ENCODE data around the gene ZNF37A.
"Not testable (repeated sequence)": the region's sequence is repeated elsewhere in the genome, so short reads cannot be mapped to it uniquely, and the experiment has no call there.

ZNF37A gene

GRCh38 chr10:38094158-38094926 lies at the start of gene ZNF37A:
Gene ZNF37A (plus strand): TSS chr10:38094337. CDS start chr10:38096618, 2,281 bp downstream.
- Mint-ChIP-seq H3K4me1 (peaks cover 18% of the 10 kb centered on the region), H3K27me3 (no peaks in the 10 kb centered on the region), H3K27ac (peak within 1 kb of the TSS; percentile 87), H3K4me3 (peak within 1 kb of the TSS; percentile 93), H3K36me3 (peaks cover 38% of the 10 kb centered on the region), H3K9me3 (peaks cover 3% of the 10 kb centered on the region)
- ATAC-seq: peak; percentile 98

- no peaks in the 10 kb centered on the region for H3K27me3 Mint-ChIP-seq
- peaks cover 16% of the 10 kb centered on the region for H3K4me1 Mint-ChIP-seq
- H3K27ac Mint-ChIP-seq: no peak overlapping the region
- no peak for ATAC-seq
- peaks cover 9% of the 10 kb centered on the region for H3K9me3 Mint-ChIP-seq
- H3K4me3 Mint-ChIP-seq: no peak overlapping the region
- H3K36me3 Mint-ChIP-seq: peaks cover 80% of the 10 kb centered on the region
Measured at GRCh38 chr10:38045129-38045528, 49.0 kb upstream of the ZNF37A start.

- Mint-ChIP-seq H3K27ac (no peak overlapping the region), H3K4me3 (no peak overlapping the region), H3K9me3 (peaks cover 9% of the 10 kb centered on the region), H3K27me3 (no peaks in the 10 kb centered on the region), H3K36me3 (peaks cover 79% of the 10 kb centered on the region), H3K4me1 (peaks cover 8% of the 10 kb centered on the region)
- ATAC-seq: no peak
Measured at GRCh38 chr10:38047666-38048065, 46.5 kb upstream of the ZNF37A start.

- H3K36me3 Mint-ChIP-seq: peaks cover 87% of the 10 kb centered on the region
- H3K9me3 Mint-ChIP-seq: peaks cover 27% of the 10 kb centered on the region
- no peaks in the 10 kb centered on the region for H3K27me3 Mint-ChIP-seq
- ATAC-seq: no peak
- H3K4me3 Mint-ChIP-seq: no peak overlapping the region
- H3K27ac Mint-ChIP-seq: no peak overlapping the region
- H3K4me1 Mint-ChIP-seq: no peaks in the 10 kb centered on the region
Measured at GRCh38 chr10:38050212-38050611, 43.9 kb upstream of the ZNF37A start.

GRCh38 chr10:38054361-38054797 lies 39.8 kb upstream of the ZNF37A start:
- H3K27me3 Mint-ChIP-seq: no peaks in the 10 kb centered on the region
- peaks cover 33% of the 10 kb centered on the region for H3K9me3 Mint-ChIP-seq
- H3K4me3 Mint-ChIP-seq: no peak overlapping the region
- no peak for ATAC-seq
- no peaks in the 10 kb centered on the region for H3K4me1 Mint-ChIP-seq
- no peak overlapping the region for H3K27ac Mint-ChIP-seq
- H3K36me3 Mint-ChIP-seq: peaks cover 90% of the 10 kb centered on the region

- not testable (repeated sequence) for H3K4me1 Mint-ChIP-seq, H3K4me3 Mint-ChIP-seq, H3K27ac Mint-ChIP-seq, H3K27me3 Mint-ChIP-seq, ATAC-seq
- Mint-ChIP-seq H3K36me3 (peaks cover 90% of the 10 kb centered on the region), H3K9me3 (peaks cover 37% of the 10 kb centered on the region)
Measured at GRCh38 chr10:38055274-38055894, 38.8 kb upstream of the ZNF37A start.

- H3K27me3 Mint-ChIP-seq, H3K4me3 Mint-ChIP-seq, H3K27ac Mint-ChIP-seq, H3K4me1 Mint-ChIP-seq, H3K9me3 Mint-ChIP-seq, H3K36me3 Mint-ChIP-seq, ATAC-seq: not testable (repeated sequence)
Measured at GRCh38 chr10:38069663-38070062, 24.5 kb upstream of the ZNF37A start.

GRCh38 chr10:38070501-38070900 lies 23.6 kb upstream of the ZNF37A start:
- Mint-ChIP-seq H3K27ac (no peak overlapping the region), H3K4me3 (no peak overlapping the region), H3K27me3 (no peaks in the 10 kb centered on the region), H3K36me3 (peaks cover 7% of the 10 kb centered on the region), H3K9me3 (peaks cover 11% of the 10 kb centered on the region), H3K4me1 (peaks cover 6% of the 10 kb centered on the region)
- no peak for ATAC-seq

GRCh38 chr10:38072552-38072951 lies 21.6 kb upstream of the ZNF37A start:
- H3K4me1 Mint-ChIP-seq: peaks cover 6% of the 10 kb centered on the region
- peaks cover 16% of the 10 kb centered on the region for H3K9me3 Mint-ChIP-seq
- H3K27me3 Mint-ChIP-seq: no peaks in the 10 kb centered on the region
- no peak overlapping the region for H3K27ac Mint-ChIP-seq
- peaks cover 22% of the 10 kb centered on the region for H3K36me3 Mint-ChIP-seq
- ATAC-seq: no peak
- H3K4me3 Mint-ChIP-seq: no peak overlapping the region

- H3K4me3 Mint-ChIP-seq: no peak overlapping the region
- no peak for ATAC-seq
- no peaks in the 10 kb centered on the region for H3K4me1 Mint-ChIP-seq
- no peak overlapping the region for H3K27ac Mint-ChIP-seq
- peaks cover 18% of the 10 kb centered on the region for H3K9me3 Mint-ChIP-seq
- peaks cover 7% of the 10 kb centered on the region for H3K27me3 Mint-ChIP-seq
- H3K36me3 Mint-ChIP-seq: peaks cover 22% of the 10 kb centered on the region
Measured at GRCh38 chr10:38076687-38077086, 17.4 kb upstream of the ZNF37A start.

- ATAC-seq: not testable (repeated sequence)
Measured at GRCh38 chr10:38093318-38093717, 819 bp upstream of the ZNF37A start.

GRCh38 chr10:38093816-38094157 lies 350 bp upstream of the ZNF37A start:
- H3K4me3 Mint-ChIP-seq: peak overlapping the region; percentile 93
- H3K27me3 Mint-ChIP-seq: no peaks in the 10 kb centered on the region
- H3K27ac Mint-ChIP-seq: peak overlapping the region; percentile 87
- peaks cover 18% of the 10 kb centered on the region for H3K4me1 Mint-ChIP-seq
- peaks cover 33% of the 10 kb centered on the region for H3K36me3 Mint-ChIP-seq
- peak; percentile 32 for ATAC-seq
- H3K9me3 Mint-ChIP-seq: no peaks in the 10 kb centered on the region

More at GRCh38 chr10:38093318-38093717, 819 bp upstream of the ZNF37A start:
- Mint-ChIP-seq H3K36me3 (peaks cover 28% of the 10 kb centered on the region), H3K4me3 (peak overlapping the region; percentile 93), H3K4me1 (peaks cover 18% of the 10 kb centered on the region), H3K27ac (peak overlapping the region; percentile 87)
- H3K9me3 Mint-ChIP-seq, H3K27me3 Mint-ChIP-seq: not testable (repeated sequence)

- Mint-ChIP-seq H3K9me3 (peaks cover 8% of the 10 kb centered on the region), H3K36me3 (peaks cover 45% of the 10 kb centered on the region)
Measured at GRCh38 chr10:38094927-38095574, 914 bp downstream of the ZNF37A start.

GRCh38 chr10:38102880-38103279 lies 8.7 kb downstream of the ZNF37A start:
- no peaks in the 10 kb centered on the region for H3K4me1 Mint-ChIP-seq

More at GRCh38 chr10:38094927-38095574, 914 bp downstream of the ZNF37A start:
- ATAC-seq: no peak
- Mint-ChIP-seq H3K27me3 (no peaks in the 10 kb centered on the region), H3K4me3 (peak overlapping the region; percentile 93), H3K4me1 (peaks cover 18% of the 10 kb centered on the region), H3K27ac (peak overlapping the region; percentile 87)

GRCh38 chr10:38103756-38104155 lies 9.6 kb downstream of the ZNF37A start:
- peaks cover 41% of the 10 kb centered on the region for H3K9me3 Mint-ChIP-seq
- H3K27me3 Mint-ChIP-seq: no peaks in the 10 kb centered on the region
- H3K36me3 Mint-ChIP-seq: peaks cover 93% of the 10 kb centered on the region
- H3K4me3 Mint-ChIP-seq: no peak overlapping the region
- ATAC-seq: peak; percentile 39
- no peak overlapping the region for H3K27ac Mint-ChIP-seq
- no peaks in the 10 kb centered on the region for H3K4me1 Mint-ChIP-seq

More at GRCh38 chr10:38102880-38103279, 8.7 kb downstream of the ZNF37A start:
- no peaks in the 10 kb centered on the region for H3K27me3 Mint-ChIP-seq
- no peak overlapping the region for H3K27ac Mint-ChIP-seq
- no peak overlapping the region for H3K4me3 Mint-ChIP-seq
- peaks cover 36% of the 10 kb centered on the region for H3K9me3 Mint-ChIP-seq
- ATAC-seq: no peak
- H3K36me3 Mint-ChIP-seq: peaks cover 95% of the 10 kb centered on the region

Data from stimulated activated memory B cell treated with anti-CD40 and anti-IgM and Interleukin-4, amounts not matched to agents 10 μg/mL and 1 μg/mL and 100 μg/mL, for 72 hours (primary cell).